BE2C (cell line): ENCODE measurements around the gene CRHR2.
"Not testable (repeated sequence)": the region's sequence is repeated elsewhere in the genome, so short reads cannot be mapped to it uniquely, and the experiment has no call there.

Experiments used
- DNase-seq: peaks from one replicate; pipeline ENCODE4 v3.0.0-alpha.2; 2020
- H3K27me3 ChIP-seq: fragments of 250-450 bp; sonication (Bioruptor Pico); 2 replicates; pipeline ENCODE4 v1.5.1; 2020; ENCODE audit warnings: mild to moderate bottlenecking
- H3K36me3 ChIP-seq: fragments of 250-450 bp; sonication (Bioruptor Pico); 2 replicates; pipeline ENCODE4 v1.5.1; 2020; ENCODE audit warnings: mild to moderate bottlenecking
- H3K4me1 ChIP-seq: fragments of 250-450 bp; sonication (Bioruptor Pico); 2 replicates; pipeline ENCODE4 v1.5.1; 2020
- H3K4me3 ChIP-seq: 2 replicates; pipeline ENCODE4 v1.5.1; 2011; ENCODE audit warnings: low read depth, low read length
- H3K9me3 ChIP-seq: fragments of 250-450 bp; sonication (Bioruptor Pico); 2 replicates; pipeline ENCODE4 v1.5.1; 2020
- CTCF ChIP-seq: IDR thresholded peaks from 2 replicates; pipeline ENCODE4 v1.5.1; 2012; ENCODE audit warnings: mild to moderate bottlenecking, low read depth, low read length

The CRHR2 gene

GRCh38 chr7:30646154-30646553 is 36.1 kb downstream of the CRHR2 start:
- no peak for DNase-seq
- no peak for TF ChIP-seq CTCF
- Histone ChIP-seq H3K9me3 (no peaks in the 10 kb centered on the region), H3K36me3 (peaks cover 25% of the 10 kb centered on the region), H3K4me3 (no peak overlapping the region), H3K27me3 (no peaks in the 10 kb centered on the region), H3K4me1 (peaks cover 7% of the 10 kb centered on the region; the same call in 1 of the 2 replicates)

GRCh38 chr7:30645661-30646060 is 36.6 kb downstream of the CRHR2 start:
- H3K27me3 ChIP-seq = no peaks in the 10 kb centered on the region
- TF ChIP-seq CTCF = no peak
- peaks cover 25% of the 10 kb centered on the region for H3K36me3 ChIP-seq

GRCh38 chr7:30644286-30644955 is 37.8 kb downstream of the CRHR2 start:
- no peak for TF ChIP-seq CTCF
- no peak for DNase-seq
- Histone ChIP-seq H3K4me1 (no peaks in the 10 kb centered on the region), H3K27me3 (no peaks in the 10 kb centered on the region), H3K36me3 (peaks cover 25% of the 10 kb centered on the region), H3K4me3 (no peak overlapping the region), H3K9me3 (no peaks in the 10 kb centered on the region)

More at GRCh38 chr7:30645661-30646060, 36.6 kb downstream of the CRHR2 start:
- DNase-seq = no peak
- Histone ChIP-seq H3K4me3 (no peak overlapping the region), H3K4me1 (peaks cover 7% of the 10 kb centered on the region; the same call in 1 of the 2 replicates), H3K9me3 (no peaks in the 10 kb centered on the region)

GRCh38 chr7:30642789-30643188 is 39.5 kb downstream of the CRHR2 start:
- Histone ChIP-seq H3K4me1 (no peaks in the 10 kb centered on the region), H3K4me3 (no peak overlapping the region), H3K9me3 (no peaks in the 10 kb centered on the region), H3K36me3 (peaks cover 25% of the 10 kb centered on the region), H3K27me3 (no peaks in the 10 kb centered on the region)
- TF ChIP-seq CTCF = no peak
- DNase-seq = no peak

- not testable (repeated sequence) for H3K9me3 ChIP-seq, H3K27me3 ChIP-seq, DNase-seq, H3K4me3 ChIP-seq, H3K4me1 ChIP-seq
- peaks cover 25% of the 10 kb centered on the region for H3K36me3 ChIP-seq
These were observed 39.9 kb downstream of the CRHR2 start for GRCh38 chr7:30642322-30642721.

- Histone ChIP-seq H3K4me1 (no peaks in the 10 kb centered on the region), H3K36me3 (peaks cover 55% of the 10 kb centered on the region), H3K4me3 (no peak overlapping the region), H3K27me3 (no peaks in the 10 kb centered on the region), H3K9me3 (no peaks in the 10 kb centered on the region; the same call in 1 of the 2 replicates)
- DNase-seq = no peak
- TF ChIP-seq CTCF = no peak
These were observed 46.5 kb downstream of the CRHR2 start for GRCh38 chr7:30635798-30636197.
